Mucosa of stomach (tissue), 1 donor: ENCODE data around the gene PCP4L1.
"Not testable (repeated sequence)": the region's sequence is repeated elsewhere in the genome, so short reads cannot be mapped to it uniquely, and the experiment has no call there.

Experiments used
- H3K27me3 ChIP-seq: one replicate; pipeline ENCODE4 v1.7.0; 2013; ENCODE audit warnings: mild to moderate bottlenecking, low read length; ENCODE audit not compliant: control insufficient read depth, insufficient read depth
- H3K36me3 ChIP-seq: one replicate; pipeline ENCODE4 v1.7.0; 2013; ENCODE audit warnings: low read length; ENCODE audit not compliant: control insufficient read depth, insufficient read depth
- H3K4me1 ChIP-seq: one replicate; pipeline ENCODE4 v1.7.0; 2013; ENCODE audit warnings: mild to moderate bottlenecking, low read length; ENCODE audit not compliant: control insufficient read depth, insufficient read depth
- H3K4me3 ChIP-seq: one replicate; pipeline ENCODE4 v1.7.0; 2013; ENCODE audit warnings: low read length
- H3K9ac ChIP-seq: one replicate; pipeline ENCODE4 v1.7.0; 2013; ENCODE audit warnings: mild to moderate bottlenecking, low read length, moderate library complexity
- H3K9me3 ChIP-seq: one replicate; pipeline ENCODE4 v1.7.0; 2013; ENCODE audit warnings: mild to moderate bottlenecking, low read length, moderate library complexity; ENCODE audit not compliant: control insufficient read depth
- donor health status: Pancreatic carcinoma.

Gene PCP4L1

GRCh38 chr1:161223805-161224694 lies 34.5 kb upstream of the PCP4L1 start:
- Histone ChIP-seq H3K36me3 (no peaks in the 10 kb centered on the region), H3K9ac (no peak overlapping the region), H3K9me3 (no peaks in the 10 kb centered on the region), H3K4me1 (peaks cover 26% of the 10 kb centered on the region), H3K4me3 (no peak overlapping the region), H3K27me3 (no peaks in the 10 kb centered on the region)

GRCh38 chr1:161224695-161225087 lies 33.9 kb upstream of the PCP4L1 start:
- not testable (repeated sequence) for H3K4me3 ChIP-seq

GRCh38 chr1:161225178-161225533 lies 33.4 kb upstream of the PCP4L1 start:
- Histone ChIP-seq H3K27me3 (no peaks in the 10 kb centered on the region), H3K9ac (no peak overlapping the region), H3K4me1 (peaks cover 26% of the 10 kb centered on the region), H3K36me3 (no peaks in the 10 kb centered on the region), H3K4me3 (no peak overlapping the region), H3K9me3 (no peaks in the 10 kb centered on the region)

More at GRCh38 chr1:161224695-161225087, 33.9 kb upstream of the PCP4L1 start:
- not testable (repeated sequence) for H3K27me3 ChIP-seq, H3K36me3 ChIP-seq, H3K9ac ChIP-seq, H3K9me3 ChIP-seq
- peaks cover 26% of the 10 kb centered on the region for H3K4me1 ChIP-seq

- Histone ChIP-seq H3K36me3 (no peaks in the 10 kb centered on the region), H3K9ac (peak within 1 kb of the TSS; percentile 75), H3K4me1 (peaks cover 26% of the 10 kb centered on the region), H3K27me3 (no peaks in the 10 kb centered on the region), H3K9me3 (no peaks in the 10 kb centered on the region), H3K4me3 (peak within 1 kb of the TSS; percentile 93)
Observed at GRCh38 chr1:161225534-161226319, 32.8 kb upstream of the PCP4L1 start, which contains the start of gene TOMM40L. Gene TOMM40L, plus strand, starts transcription at chr1:161226060. Its CDS starts 430 bp downstream, at chr1:161226490.

GRCh38 chr1:161226320-161226711 lies 32.2 kb upstream of the PCP4L1 start:
- H3K4me3 ChIP-seq: peak overlapping the region; percentile 93
- no peaks in the 10 kb centered on the region for H3K36me3 ChIP-seq
- H3K9ac ChIP-seq: peak overlapping the region; percentile 75
- peaks cover 26% of the 10 kb centered on the region for H3K4me1 ChIP-seq
- no peaks in the 10 kb centered on the region for H3K9me3 ChIP-seq
- no peaks in the 10 kb centered on the region for H3K27me3 ChIP-seq

GRCh38 chr1:161226759-161227158 lies 31.8 kb upstream of the PCP4L1 start:
- Histone ChIP-seq H3K9me3 (no peaks in the 10 kb centered on the region), H3K9ac (peak overlapping the region; percentile 75), H3K4me3 (peak overlapping the region; percentile 93), H3K27me3 (no peaks in the 10 kb centered on the region), H3K36me3 (no peaks in the 10 kb centered on the region), H3K4me1 (peaks cover 26% of the 10 kb centered on the region)

GRCh38 chr1:161227196-161227871 lies 31.2 kb upstream of the PCP4L1 start:
- Histone ChIP-seq H3K9ac (peak overlapping the region; percentile 75), H3K4me1 (peaks cover 26% of the 10 kb centered on the region), H3K27me3 (no peaks in the 10 kb centered on the region), H3K9me3 (no peaks in the 10 kb centered on the region), H3K4me3 (no peak overlapping the region), H3K36me3 (no peaks in the 10 kb centered on the region)

GRCh38 chr1:161228032-161228431 lies 30.5 kb upstream of the PCP4L1 start:
- Histone ChIP-seq H3K4me1 (peaks cover 26% of the 10 kb centered on the region), H3K9me3 (no peaks in the 10 kb centered on the region), H3K36me3 (no peaks in the 10 kb centered on the region), H3K4me3 (no peak overlapping the region), H3K27me3 (no peaks in the 10 kb centered on the region), H3K9ac (no peak overlapping the region)

- Histone ChIP-seq H3K4me1 (peaks cover 26% of the 10 kb centered on the region), H3K9me3 (no peaks in the 10 kb centered on the region), H3K27me3 (no peaks in the 10 kb centered on the region), H3K36me3 (no peaks in the 10 kb centered on the region), H3K9ac (no peak overlapping the region), H3K4me3 (no peak overlapping the region)
Observed at GRCh38 chr1:161229896-161230295, 28.6 kb upstream of the PCP4L1 start.

- no peaks in the 10 kb centered on the region for H3K36me3 ChIP-seq
- no peaks in the 10 kb centered on the region for H3K27me3 ChIP-seq
- no peak overlapping the region for H3K9ac ChIP-seq
- H3K4me3 ChIP-seq: no peak overlapping the region
- H3K4me1 ChIP-seq: peaks cover 19% of the 10 kb centered on the region
- no peaks in the 10 kb centered on the region for H3K9me3 ChIP-seq
Observed at GRCh38 chr1:161230762-161231161, 27.8 kb upstream of the PCP4L1 start.

GRCh38 chr1:161233102-161233501 lies 25.4 kb upstream of the PCP4L1 start:
- no peaks in the 10 kb centered on the region for H3K9me3 ChIP-seq
- H3K27me3 ChIP-seq: no peaks in the 10 kb centered on the region
- H3K4me3 ChIP-seq: no peak overlapping the region
- no peaks in the 10 kb centered on the region for H3K4me1 ChIP-seq
- H3K9ac ChIP-seq: no peak overlapping the region
- H3K36me3 ChIP-seq: no peaks in the 10 kb centered on the region
